Ectodermal cell (in vitro differentiated cells): ENCODE measurements around the gene TBC1D13.
A peak's percentile ranks its signal among the peaks of the same experiment; 100 is the strongest.
"Not testable (repeated sequence)": the region's sequence is repeated elsewhere in the genome, so short reads cannot be mapped to it uniquely, and the experiment has no call there.

Experiments
- H3K27ac ChIP-seq: 2 replicates; pipeline ENCODE4 v1.7.0; 2013; ENCODE audit warnings: mild to moderate bottlenecking, low read depth, low read length; ENCODE audit not compliant: insufficient read depth, poor library complexity, severe bottlenecking
- H3K27me3 ChIP-seq: 2 replicates; pipeline ENCODE4 v1.7.0; 2013; ENCODE audit warnings: mild to moderate bottlenecking, low read length; ENCODE audit not compliant: insufficient read depth, control insufficient read depth, poor library complexity, severe bottlenecking
- H3K36me3 ChIP-seq: one replicate; pipeline ENCODE4 v1.7.0; 2013; ENCODE audit warnings: low read length; ENCODE audit not compliant: control insufficient read depth, insufficient read depth
- H3K4me1 ChIP-seq: one replicate; pipeline ENCODE4 v1.7.0; 2013; ENCODE audit warnings: low read length; ENCODE audit not compliant: control insufficient read depth, insufficient read depth
- H3K4me3 ChIP-seq: 2 replicates; pipeline ENCODE4 v1.7.0; 2013; ENCODE audit warnings: low read depth, low read length, control low read depth; ENCODE audit not compliant: insufficient read depth
- H3K9me3 ChIP-seq: 2 replicates; pipeline ENCODE4 v1.7.0; 2013; ENCODE audit warnings: mild to moderate bottlenecking, low read length, moderate library complexity; ENCODE audit not compliant: control insufficient read depth
- WGBS, 2 experiments: methylation state at CpG; one replicate each; pipeline ENCODE4 v1.1.7; 2013; ENCODE audit warnings: missing lambda C conversion rate in 2 of 2; 5-methylcytosine and 5-hydroxymethylcytosine counted together

Gene TBC1D13

DNA sequence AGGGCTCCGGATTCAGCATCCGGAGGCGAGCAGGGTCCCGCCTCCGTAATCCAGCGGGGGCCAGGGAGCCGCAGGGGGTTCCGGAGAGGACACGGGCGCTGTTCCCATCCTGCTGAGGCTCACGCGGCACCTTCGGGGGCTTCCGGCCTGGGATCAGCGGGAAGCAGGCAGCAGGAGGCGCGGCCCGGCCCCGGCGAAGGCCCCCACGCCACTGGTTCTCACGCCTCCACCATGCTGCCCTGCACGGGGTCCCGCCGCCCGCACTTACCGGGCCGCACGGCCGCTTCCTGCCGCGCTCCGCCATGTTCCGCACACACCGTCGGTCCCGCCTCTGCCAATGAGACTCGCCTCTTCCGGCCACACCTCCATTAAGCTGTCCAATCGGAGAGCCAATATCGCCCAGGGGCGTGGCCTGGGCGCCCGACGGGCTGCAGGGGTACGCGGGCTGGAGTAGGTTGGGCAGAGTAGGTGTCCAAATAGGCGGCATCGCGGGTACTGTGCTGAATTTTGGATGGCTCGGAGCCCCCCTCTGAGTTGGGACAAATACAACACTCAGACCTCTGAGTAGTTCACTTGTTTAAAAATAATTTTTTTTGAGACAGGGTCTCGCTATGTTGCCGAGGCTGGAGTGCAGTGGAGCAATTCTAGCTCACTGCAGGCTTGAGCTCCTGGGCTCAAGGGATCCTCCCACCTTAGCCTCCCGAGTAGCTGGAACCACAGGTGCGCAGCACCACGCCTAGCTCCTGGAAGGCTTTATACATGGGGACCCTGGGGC lies 42.6 kb downstream of the TBC1D13 start, which contains the start of gene SPOUT1:
Gene SPOUT1 (minus strand): TSS at position 318 of the 775 bp plus-strand sequence. CDS start 14 bp downstream, at position 304.
- H3K27me3 ChIP-seq = no peaks in the 10 kb centered on the region
- no peaks in the 10 kb centered on the region for H3K9me3 ChIP-seq
- H3K36me3 ChIP-seq = peaks cover 16% of the 10 kb centered on the region
- no peak within 1 kb of the TSS for H3K27ac ChIP-seq
- H3K4me3 ChIP-seq = peak within 1 kb of the TSS; percentile 75
- 3% methylated on average over 56 of the region's 56 CpGs for WGBS, 2 experiments
- H3K4me1 ChIP-seq = no peaks in the 10 kb centered on the region

DNA sequence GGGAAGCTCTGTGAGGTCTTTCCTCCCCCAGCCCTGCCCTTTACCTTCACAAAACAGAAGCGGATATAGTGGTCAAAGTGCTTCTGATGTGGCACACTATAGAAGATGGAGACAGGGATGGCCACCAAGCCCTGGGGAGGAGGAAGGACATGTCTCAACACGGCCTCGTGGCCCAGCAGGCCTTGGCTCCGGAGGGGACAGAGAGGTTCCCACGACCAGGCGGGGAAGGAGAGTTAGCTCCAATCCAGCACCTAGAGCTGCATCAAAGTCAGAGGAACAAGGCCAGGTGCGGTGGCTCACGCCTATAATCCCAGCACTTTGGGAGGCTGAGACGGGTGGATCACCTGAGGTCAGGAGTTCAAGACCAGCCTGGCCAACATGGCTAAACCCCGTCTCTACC lies 46.6 kb downstream of the TBC1D13 start:
- WGBS, 2 experiments = 91 to 94% methylated on average over 10 of the region's 10 CpGs
- no peak overlapping the region for H3K4me3 ChIP-seq
- no peaks in the 10 kb centered on the region for H3K4me1 ChIP-seq
- no peaks in the 10 kb centered on the region for H3K36me3 ChIP-seq
- no peak overlapping the region for H3K27ac ChIP-seq
- H3K9me3 ChIP-seq = no peaks in the 10 kb centered on the region
- H3K27me3 ChIP-seq = no peaks in the 10 kb centered on the region

DNA sequence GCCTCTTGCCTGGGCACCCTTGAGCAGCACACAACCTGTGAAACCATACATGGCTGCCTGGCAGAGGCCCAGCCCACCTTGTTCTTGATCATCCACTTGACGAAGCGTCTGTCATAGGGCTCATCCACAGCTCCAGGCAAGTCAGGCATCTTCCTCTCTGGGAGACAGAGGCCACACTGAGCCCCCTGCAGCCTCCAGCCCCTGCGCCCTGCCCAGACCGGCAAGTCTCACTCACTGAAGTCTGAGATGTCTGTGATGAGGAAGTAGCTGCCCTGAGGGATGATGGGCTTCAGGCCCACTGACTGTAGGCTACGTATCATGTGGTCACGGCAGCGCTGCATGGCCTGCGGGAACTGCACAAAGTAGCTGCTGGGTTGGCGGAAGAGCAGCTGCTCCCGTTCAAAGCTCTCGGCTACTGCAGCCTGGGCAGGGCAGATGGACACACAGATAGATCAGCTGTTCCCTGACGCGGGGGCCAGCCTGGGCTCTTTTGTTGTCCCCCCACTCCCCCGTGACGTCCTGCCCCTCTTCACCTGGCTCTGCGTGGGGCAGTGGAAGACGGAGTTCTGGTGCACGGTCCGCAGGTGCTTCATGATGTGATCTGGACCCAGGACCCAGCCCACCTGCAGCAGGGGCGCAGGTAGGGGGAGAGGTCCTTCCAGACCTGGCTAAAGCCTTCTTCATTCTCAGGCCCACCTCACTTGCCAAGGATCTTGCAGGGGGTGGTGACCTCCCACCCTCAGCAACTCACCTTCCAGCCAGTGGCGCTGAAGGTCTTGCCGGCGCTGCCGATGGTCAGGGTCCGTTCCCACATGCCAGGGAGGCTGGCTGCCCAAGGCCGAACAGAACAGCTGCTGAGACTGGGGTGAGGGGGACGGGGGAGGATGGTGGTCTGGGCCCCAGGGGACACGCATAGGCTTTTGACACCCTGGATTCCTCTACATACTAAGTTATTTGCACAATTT lies 48.5 kb downstream of the TBC1D13 start:
- Histone ChIP-seq H3K4me3 (no peak overlapping the region), H3K4me1 (no peaks in the 10 kb centered on the region), H3K36me3 (no peaks in the 10 kb centered on the region), H3K27ac (no peak overlapping the region), H3K9me3 (no peaks in the 10 kb centered on the region), H3K27me3 (no peaks in the 10 kb centered on the region)
- WGBS, 2 experiments = 96 to 97% methylated on average over 28 of the region's 28 CpGs

DNA sequence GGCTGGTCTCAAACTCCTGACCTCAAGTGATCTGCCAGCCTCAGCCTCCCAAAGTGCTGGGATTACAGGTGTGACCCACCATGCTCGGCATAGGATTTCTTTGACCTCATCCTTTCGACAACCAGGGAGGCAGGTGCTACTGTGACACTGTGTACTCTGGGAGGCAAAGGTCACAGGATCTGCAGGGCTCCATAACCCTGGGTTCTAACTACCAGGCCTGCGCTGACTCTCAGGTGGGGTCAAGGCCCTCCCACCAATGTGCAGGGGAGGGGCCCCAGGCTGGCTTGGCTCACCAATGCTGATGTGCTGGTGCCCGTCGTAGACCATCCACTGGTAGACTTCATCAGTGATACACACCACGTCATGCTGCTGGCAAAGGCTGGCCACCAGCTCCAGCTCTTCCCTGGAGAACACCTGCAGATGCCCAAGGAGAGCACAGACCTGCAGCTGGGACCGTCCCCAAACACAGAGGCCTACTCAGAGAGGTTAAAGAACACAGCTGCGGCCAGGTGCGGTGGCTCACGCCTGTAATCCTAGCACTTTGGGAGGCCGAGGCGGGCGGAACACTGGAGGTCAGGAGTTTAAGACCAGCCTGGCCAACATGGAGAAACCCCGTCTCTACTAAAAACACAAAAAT lies 49.6 kb downstream of the TBC1D13 start:
- Histone ChIP-seq H3K4me3 (no peak overlapping the region), H3K27ac (no peak overlapping the region), H3K27me3 (no peaks in the 10 kb centered on the region), H3K4me1 (no peaks in the 10 kb centered on the region), H3K9me3 (no peaks in the 10 kb centered on the region), H3K36me3 (no peaks in the 10 kb centered on the region)
- 89 to 92% methylated on average over 14 of the region's 14 CpGs for WGBS, 2 experiments

DNA sequence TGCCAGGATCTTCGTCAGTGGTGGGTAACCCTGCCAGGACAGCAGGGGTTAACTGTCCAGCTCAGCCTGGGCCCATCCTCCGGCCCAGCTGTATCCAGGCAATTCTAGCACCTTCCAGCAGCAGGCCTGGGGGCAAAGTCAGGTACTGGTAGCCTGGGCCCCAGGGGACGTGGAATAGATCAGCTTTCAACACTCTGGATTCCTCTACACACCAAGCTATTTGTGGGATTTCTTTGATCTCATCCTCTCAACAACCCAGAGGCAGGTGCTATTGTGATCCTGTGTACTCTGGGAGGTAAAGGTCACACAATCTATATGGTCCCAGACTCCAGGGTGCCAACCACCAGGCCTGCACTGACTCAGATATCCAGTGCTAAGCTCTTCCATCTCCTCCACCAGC lies 51.3 kb downstream of the TBC1D13 start:
- WGBS, 2 experiments = 86 to 91% methylated on average over 3 of the region's 3 CpGs
- Histone ChIP-seq H3K9me3 (no peaks in the 10 kb centered on the region), H3K36me3 (no peaks in the 10 kb centered on the region), H3K27me3 (no peaks in the 10 kb centered on the region), H3K4me1 (no peaks in the 10 kb centered on the region), H3K27ac (no peak overlapping the region), H3K4me3 (no peak overlapping the region)

DNA sequence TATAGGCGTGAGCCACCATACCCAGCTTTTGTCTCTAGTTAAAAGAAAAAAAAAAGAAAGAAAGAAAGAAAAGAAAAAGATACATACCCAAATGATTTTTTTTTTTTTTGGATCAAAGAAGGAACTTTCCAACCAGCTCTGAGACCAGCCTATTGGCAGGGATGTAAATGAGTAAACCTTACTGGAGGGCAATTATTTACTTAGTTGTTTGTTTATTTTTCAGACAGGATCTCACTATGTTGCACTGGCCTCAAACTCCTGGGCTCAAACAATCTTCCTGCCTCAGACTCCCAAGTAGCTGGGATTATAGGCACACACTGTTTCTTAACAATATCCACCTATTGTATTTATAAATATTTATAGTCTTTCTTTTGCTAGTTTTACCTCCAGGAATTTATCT lies 53.5 kb downstream of the TBC1D13 start:
- 100% methylated on average over 1 of the region's 1 CpG for WGBS, 2 experiments
- Histone ChIP-seq H3K4me3 (no peak overlapping the region), H3K36me3 (no peaks in the 10 kb centered on the region), H3K27me3 (no peaks in the 10 kb centered on the region), H3K27ac (no peak overlapping the region), H3K4me1 (no peaks in the 10 kb centered on the region), H3K9me3 (no peaks in the 10 kb centered on the region)

DNA sequence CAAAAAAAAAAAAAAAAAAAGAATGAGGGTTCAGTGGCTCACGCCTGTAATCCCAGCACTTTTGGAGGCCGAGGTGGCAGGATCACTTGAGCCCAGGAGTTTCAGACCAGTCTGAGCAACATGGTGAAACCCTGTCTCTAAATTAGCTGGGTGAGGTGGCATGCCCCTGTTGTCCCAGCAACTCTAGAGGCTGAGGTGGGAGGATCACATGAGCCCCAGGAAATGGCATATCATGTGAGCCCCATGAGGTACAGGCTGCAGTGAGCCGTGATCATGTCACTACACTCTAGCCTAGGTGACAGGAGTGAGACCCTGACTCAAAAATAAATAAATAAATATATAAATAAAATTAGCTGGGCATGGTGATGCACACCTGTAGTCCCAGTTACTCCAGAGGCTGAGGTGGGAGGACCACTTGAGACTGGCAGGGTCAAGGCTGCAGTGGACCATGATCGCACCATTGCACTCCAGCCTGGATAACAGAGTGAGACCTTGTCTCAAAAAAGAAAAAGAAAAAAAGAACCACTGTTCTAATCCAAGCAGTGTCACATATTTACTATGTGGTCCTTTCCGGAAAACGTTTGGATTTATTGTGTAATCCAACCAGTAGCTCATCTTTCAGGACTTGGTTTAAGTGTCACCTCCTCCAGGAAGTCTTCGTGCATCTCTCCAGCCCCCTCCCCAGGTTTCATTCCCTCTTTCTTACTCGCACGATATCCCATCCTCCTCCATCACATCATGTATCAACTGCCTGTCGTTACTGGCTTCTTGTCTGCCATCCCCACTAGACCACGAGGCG lies 54.8 kb downstream of the TBC1D13 start:
- WGBS, 2 experiments = 93 to 94% methylated on average over 12 of the region's 12 CpGs
- Histone ChIP-seq H3K4me1 (no peaks in the 10 kb centered on the region), H3K36me3 (no peaks in the 10 kb centered on the region), H3K4me3 (no peak overlapping the region), H3K27ac (no peak overlapping the region), H3K9me3 (no peaks in the 10 kb centered on the region), H3K27me3 (no peaks in the 10 kb centered on the region)

DNA sequence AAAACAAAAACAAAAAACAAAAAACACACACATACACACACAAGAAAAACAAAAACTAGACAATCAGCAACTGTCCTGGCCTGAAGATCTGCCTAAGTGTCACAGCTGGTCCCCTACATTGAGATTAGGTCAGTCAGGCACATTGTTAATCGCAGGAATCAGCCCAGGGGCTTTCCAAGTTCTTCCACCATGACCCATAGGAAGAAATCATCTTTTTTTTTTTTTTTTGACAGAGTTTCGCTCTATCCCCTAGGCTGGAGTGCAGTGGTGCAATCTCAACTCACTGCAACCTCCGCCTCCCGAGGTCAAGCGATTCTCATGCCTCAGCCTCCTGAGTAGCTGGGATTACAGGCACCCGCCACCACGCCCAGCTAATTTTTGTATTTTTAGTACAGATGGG lies 56.1 kb downstream of the TBC1D13 start:
- WGBS, 2 experiments = 92 to 96% methylated on average over 7 of the region's 7 CpGs
- not testable (repeated sequence) for H3K4me1 ChIP-seq, H3K9me3 ChIP-seq, H3K27me3 ChIP-seq, H3K27ac ChIP-seq, H3K36me3 ChIP-seq, H3K4me3 ChIP-seq

DNA sequence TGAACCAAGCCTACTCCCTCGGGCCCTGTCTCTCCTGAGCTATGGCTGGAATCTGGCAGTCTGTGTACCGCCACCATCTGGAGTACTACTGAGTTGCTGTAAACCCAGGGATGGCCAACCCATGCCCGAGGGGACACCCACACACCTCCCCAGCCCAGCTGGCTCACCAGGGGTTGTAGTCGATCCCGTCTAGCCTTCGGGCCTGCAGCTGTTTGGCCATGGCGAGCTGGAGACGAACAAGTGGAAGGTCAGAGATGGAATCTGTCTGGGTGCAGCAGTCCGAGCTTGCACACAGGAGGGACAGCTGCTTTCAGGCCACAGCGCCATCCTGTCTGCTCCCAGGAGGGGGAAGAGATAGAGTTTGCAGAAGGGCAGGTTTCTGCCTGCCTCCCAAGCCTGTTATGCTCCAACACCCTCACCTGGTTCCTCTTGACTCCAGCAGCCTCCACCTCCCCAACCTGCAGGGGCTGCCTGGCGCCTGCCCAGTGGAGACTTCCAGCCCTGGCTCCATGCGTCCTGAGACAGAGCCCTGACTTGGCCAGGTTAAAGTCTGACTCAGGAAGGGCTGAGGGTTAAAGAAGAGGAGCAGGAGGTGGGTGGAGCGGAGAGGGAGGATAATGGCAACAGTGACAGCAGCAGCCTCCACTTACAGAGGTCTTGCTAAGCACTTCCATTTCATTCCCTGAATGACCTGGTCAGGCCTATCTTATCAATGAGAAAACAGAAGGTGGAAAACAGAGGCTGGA lies 58.3 kb downstream of the TBC1D13 start:
- H3K36me3 ChIP-seq = no peaks in the 10 kb centered on the region
- H3K27me3 ChIP-seq = no peaks in the 10 kb centered on the region
- no peaks in the 10 kb centered on the region for H3K9me3 ChIP-seq
- 84 to 88% methylated on average over 13 of the region's 13 CpGs for WGBS, 2 experiments
- no peak overlapping the region for H3K27ac ChIP-seq
- no peak overlapping the region for H3K4me3 ChIP-seq
- no peaks in the 10 kb centered on the region for H3K4me1 ChIP-seq
